Activated CD4-positive, CD25-positive, alpha-beta regulatory T cell (primary cell): ENCODE data around the gene KCNIP2.

ENCODE experiments used
- DNase-seq, 4 experiments: peaks; one replicate each; lab custom pipeline; 2025; lab: John Stamatoyannopoulos, UW

Gene KCNIP2

DNA sequence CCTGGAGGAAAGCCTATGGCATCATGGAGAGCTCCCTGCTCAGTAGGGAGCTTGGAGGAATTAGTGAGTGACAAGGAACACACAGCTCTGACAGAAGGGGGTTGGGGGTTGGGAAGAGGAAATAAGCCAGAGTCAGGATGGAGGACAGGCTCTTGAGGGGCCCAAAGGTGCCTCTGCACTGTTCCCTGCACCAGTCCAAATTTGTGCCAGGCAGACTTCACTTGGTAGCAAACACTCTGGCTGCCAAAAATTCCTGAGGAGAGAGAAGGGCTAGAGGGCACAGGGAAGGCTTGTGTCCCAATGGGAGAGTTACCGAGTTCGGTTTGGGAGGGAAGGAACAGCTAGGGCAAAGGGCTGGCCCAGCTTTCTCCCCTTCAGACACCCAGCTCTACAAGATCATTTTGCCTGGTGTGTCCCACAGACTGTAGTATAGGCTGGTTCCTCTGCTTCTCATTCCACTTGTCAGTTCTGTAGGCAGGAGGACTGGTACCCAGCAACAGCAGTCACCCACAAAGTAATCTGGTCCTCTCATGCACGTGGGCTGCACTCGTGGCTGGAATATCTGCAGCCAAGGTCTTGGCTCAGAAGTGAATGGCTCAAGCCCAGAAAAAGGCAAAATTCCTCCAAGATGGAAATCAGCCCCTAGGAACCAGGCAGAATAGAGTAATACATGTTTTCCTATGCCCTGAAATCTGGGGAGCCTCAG lies 8.0 kb upstream of the KCNIP2 start:
- no peak for DNase-seq

DNA sequence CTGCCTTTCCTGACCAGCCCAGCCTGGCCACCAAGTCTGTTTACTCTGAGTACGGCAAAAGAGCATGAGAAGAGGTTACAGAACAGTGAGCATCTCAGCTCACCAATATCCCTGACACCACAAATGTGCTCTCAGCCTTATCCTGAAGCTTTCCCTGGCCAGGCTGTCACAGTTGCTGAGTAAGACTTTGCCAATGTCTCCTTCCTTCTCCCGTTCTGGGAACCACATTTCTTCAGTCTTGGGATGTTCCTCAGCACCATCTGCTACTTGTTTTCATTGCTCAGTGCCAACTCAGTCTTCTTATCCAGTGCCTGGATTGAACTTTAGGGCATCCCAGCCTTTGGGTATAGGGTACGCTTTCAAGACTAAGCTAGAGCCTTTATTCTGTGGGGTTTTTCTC lies 7.1 kb upstream of the KCNIP2 start:
- DNase-seq: no peak

DNA sequence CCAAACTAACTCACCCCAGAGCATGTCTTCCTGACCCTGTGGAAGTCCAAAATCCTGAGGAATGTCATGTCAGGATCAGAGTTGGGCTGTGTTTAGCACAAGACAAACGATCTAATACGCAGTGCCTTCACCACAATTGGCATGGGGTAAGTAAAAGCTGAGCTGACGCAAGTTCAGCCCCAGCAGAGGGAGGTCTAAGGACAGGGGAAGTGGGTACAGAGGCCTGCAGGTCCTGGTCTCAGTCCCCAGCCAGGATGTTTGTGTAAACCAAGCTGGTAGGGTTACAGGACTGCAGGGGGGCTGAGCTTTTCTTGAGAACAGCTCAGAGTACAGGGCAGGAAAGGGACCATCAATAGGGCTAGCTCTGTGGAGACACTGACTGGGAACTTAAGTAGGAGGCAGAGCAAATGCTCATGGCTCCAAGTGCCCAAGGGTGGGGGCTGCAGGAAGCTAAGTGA lies 5.3 kb upstream of the KCNIP2 start:
- no peak for DNase-seq

DNA sequence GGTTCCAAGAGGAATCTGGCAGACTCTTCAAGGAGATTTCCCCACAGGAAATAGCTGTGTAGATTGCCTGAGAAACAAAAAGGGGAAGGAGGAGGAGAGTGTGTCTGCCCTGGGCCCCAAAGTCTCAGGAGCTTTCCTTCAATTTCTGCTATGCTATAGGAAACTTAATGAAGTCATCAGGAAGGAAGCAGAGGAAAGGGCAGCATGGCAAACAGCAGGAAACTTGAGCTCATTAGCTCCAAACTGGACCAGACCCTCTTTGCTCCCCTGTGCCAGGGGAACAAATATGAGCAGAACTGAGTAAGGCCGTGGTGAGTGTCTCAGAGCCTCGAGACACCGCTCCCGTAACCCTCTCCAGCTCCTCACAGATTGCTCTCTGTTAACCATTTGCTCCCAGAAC lies 4.8 kb upstream of the KCNIP2 start:
- no peak for DNase-seq

DNA sequence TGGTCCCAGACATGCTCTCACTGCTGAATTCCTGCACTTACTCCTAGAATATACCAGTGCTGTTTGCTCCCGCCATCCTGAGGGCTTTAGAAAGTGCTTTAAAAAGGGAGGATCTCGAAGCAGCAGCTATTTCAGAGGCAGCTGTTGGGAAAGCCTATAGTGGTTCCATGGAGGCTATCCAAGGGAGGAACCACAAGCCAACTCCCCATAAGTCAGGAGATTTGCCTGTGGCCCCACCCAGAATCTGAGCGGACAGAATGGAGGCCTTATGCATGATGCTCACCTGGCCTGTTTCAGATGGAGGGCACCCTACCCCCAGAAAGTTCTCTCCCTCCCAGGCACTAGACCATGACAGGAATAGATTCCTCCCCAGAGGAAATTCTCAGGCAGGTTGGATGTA lies 2.3 kb upstream of the KCNIP2 start:
- DNase-seq: no peak

DNA sequence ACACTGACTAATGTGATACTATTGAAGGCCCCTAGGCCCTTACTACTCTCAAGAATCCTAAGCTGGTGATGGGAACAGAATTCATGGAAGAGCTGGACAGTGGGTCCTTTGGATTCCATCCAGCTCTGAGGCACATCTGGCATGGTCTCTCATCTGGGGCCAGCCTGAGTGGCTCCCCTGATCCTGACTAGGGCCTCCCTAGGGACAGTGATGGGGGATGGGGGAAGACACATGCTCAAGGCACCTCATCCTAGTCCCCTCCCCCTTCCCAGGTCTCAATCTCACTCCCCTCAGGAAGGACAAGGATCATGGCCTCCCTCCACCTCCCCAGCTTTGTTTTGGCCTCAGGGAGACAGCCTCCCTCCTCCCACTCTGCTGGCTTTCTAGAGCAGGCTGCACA lies 1.8 kb downstream of the KCNIP2 start:
- DNase-seq: no peak

DNA sequence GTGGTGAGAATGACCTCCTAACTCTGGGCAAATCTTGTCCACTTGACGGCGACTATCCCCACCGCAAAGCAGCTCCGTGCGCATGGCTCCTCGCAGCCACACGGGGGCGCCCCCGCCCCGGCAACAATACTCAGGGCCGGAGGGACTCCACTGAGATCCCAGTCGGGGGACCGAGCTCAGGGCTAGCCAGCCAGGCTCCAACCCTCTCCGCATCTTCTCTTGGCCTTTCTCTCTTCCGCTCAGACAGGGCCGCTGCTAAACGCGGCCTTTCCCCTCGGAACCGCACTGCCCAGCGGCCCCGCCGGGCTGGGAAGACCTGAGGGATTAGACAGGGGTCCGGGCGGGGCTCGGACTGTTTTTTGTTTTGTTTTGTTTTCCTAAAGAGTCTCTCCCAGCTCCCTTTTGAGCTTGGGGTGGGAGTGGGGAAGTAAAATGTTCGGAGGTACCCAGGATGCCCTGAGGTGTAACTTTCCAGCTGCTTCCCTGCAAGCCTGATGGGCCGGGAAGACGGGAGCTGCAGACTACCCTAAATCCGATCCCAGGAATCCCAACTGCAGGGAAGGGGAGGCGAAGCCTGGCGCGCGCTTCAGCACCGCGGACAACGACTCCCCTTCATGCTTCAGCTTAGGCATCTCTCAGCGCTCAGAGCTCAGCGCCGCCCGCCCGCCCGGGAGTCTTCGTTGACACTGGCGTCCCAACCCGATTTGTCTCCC lies 2.7 kb downstream of the KCNIP2 start:
- peak; percentile 47 to 55 (median 50) for DNase-seq

DNA sequence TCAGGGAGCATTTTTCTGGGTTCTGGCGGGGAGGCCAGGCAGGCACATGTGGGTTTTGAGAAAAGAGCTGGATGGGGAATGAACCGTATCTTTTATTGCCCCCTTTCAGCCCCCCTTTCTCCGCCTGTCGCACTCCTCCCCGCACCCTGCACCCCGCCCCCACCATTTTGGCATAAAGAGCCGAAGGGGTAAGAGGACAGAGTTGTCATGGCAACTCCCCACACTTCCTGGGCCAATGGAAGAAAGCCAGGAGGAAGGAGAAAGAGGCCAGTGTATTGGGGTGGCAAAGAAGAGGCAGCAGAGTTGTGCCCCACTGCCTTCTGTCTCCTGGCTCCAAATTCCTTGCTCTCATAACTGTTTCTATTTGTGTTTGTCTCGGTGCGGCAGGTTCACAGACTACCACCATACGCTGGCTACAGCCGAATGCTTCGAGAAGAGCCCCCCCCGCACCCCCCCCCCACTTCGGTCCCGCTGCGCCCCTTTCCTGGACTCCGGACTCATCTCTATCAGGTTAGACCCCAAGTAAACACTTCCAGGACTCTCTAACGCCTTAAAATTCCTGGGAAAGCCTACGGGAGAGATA lies 3.4 kb downstream of the KCNIP2 start:
- DNase-seq: no peak

DNA sequence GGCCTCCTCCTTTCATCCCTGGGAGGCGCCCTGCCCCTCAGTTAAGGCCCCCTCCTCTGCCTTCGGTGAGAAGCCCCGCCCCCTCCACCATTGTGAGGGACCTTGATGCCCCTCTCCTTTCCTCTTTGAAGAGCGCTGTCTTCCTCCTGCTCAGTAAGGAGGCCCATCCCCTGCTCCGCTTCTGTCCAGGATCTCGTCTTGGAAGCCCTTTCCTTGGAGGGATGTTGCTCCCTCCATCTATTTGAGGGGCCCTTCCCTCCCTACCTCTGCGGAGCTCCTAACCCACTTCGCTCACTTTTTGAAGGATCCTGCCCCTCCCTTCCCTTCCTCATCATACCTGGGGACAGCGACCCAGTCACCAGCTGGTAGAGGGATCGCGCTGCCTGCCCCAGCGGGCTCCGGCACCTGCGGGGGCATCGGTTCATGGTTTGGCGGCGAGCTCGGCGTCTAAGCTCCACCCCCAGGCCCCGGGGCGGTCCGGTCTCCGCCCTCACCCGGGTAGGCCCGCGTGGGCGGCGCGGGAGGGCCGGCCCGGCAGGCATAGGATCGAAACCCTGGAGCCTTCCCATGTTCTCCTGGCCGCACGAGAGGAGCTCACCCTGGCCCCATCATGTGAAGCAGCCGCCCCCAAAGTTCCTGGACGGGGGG lies 4.1 kb downstream of the KCNIP2 start:
- peak; percentile 22 to 38 (median 26) for DNase-seq

DNA sequence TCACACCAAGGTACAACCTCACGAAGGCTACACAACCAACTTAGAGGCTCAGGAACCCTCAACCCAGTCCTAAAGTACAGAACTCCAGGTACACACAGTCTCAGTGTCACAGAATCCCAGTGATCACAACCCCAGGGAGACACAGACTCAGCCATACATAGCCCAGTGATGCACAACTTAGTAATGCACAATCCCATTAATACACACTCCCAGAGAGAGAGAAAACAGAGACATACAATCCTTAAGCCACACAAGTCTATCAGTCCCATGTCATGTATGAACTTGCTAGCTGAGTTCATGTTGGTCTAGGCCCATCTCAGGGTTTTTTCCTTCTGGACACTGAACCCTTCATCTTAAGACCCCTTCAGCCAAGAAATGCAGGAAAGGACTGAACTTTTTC lies 4.6 kb downstream of the KCNIP2 start:
- DNase-seq: no peak

DNA sequence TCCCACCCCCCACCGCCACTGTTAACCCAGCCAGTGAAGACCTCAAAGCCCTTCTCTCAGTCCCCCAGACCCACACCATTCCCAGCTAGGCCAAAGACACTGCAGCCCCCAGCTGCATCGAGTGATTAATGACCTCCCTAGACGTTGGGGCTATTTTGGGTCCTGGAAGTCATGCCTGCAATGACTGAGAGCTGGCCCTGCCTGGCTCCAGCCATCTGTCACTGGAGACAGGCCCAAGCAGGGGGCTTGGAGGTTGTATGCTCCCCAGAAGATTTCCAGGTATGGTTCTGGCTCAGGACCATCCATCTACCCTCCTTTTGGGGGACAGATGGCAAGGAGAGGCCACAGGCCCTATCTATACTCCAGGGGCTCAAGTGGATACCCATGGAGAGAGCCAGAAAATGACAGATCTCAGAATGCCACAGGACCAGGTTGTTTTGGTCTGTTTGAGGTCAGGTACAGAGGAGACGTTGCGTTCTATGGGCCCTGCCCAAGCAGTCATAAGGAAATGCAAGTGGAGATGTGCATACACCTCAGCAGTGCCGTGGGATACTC lies 5.1 kb downstream of the KCNIP2 start:
- DNase-seq: no peak

DNA sequence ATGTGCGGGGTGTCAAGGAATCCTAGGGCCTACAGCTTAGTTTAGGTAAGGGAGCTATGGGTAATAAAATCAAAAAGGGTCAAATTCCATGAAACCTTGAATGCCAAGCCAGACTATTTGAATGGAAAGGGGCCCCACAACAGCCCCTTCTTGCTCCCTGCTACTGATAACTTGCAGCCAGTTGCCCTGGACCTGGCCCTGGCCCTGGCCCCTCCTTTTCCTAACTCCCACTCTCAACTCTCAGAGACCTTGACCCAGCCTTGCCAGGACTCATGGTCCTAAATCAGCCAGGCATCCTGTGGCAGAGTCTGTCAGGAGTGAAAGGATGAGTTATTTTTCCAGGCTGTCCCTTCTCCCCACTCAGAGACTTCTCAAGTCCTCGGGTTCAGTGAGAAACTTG lies 5.9 kb downstream of the KCNIP2 start:
- DNase-seq: no peak

DNA sequence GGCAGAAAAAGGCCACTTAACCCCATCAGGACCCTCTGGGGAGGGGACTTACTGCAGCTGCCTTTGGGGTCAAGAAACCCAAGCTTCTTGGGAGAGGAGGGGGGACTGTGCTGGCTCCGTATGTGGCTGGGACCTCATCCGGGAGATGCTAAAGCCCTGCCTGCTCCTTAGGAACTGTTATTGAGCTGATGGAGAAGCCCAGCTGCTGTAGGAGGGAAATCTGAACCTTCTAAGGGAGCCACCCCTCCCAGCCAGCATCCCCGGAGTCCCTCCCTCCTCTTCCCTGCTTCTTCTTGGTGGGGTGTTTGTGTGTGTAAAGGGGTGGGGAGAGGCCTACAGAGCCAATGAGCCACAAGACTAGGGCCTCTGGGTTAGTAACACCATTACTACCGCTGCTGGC lies 8.2 kb downstream of the KCNIP2 start:
- no peak for DNase-seq

DNA sequence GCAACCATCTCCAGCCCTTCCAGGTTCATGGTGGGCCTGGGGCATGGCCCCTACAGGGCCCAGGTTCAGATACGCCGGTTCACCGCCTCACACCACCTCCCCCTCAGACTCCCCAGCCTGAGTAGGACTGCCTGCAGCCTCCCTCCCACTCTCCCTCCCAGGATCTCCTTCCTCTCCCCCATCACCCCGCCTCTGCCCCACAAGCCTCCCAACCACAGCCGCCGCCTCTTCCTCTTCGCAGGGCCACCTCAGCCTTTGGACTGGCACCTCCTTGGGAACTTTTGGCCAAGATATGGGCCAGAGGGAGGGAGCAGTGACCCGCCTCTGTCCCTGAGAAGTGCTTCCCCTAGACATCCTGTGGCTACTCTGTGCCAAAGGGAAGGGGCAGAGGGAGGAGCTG lies 9.3 kb downstream of the KCNIP2 start:
- no peak for DNase-seq

DNA sequence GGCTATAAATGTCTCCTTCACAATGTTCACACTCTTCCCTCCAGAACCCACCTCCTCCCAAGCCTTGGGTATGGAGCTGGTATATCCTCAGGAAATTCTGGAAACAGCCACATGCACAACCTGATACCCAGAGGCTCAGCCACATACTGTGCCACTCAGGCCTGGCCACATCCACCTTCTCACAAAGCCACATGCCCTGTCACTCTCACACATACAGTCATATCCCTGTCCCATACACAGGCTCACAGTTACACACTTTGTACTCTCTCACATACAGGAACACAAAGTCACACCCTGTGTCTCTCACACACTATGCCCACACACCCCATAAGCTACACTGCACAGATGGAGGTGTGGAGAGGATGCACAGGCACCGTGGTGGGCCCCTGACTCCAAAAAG lies 10.1 kb downstream of the KCNIP2 start:
- DNase-seq: no peak

DNA sequence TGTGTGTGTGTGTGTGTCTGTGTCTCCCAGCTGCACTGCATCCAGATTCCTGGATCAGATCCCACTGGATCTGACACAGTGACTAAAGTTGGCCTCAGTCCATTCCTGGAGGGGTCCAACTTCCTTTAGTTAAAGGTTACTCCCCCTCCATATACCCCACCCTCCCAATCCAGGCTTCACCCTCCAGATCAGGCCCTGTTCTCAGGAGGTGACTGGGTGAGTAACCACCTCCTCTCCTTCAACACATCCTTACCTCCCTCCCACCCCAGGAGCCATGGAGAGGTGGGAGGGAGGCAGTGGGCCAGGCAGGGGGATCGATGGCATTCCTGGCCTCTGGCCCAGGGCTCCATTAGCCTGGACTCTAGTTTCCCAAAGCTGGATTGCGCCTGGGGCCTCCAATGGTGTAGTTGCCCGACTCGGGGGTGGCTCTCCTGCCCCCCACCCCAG lies 11.3 kb downstream of the KCNIP2 start:
- DNase-seq: no peak

DNA sequence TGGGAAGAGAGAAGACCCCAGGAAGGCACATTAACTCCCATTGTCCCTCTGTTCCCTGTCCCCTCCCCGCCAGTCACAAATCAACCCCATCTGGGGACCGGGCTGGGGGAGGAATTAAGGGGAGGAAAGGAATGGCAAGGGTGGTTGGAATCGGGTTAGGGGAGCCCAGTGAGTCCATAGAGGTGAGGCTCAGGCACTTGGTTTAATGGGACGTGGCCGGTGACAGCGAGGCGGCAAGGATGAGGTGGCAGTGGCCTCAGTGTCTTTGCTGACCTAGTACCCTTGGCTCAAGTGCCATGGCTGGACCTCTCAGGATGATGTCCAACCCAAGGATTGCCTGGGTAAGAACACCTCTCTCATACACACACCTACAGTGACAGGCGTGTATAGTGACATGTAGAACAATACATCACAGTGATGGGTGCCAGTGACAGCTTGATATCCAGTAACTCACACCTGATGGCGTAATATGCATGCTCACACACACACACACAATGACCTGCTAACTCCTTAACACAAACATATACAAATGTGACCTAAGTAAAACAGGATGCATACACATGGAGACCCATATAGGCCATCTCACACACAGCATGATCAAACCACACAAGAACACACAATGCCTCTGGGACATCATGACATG lies 12.3 kb downstream of the KCNIP2 start:
- DNase-seq: no peak

DNA sequence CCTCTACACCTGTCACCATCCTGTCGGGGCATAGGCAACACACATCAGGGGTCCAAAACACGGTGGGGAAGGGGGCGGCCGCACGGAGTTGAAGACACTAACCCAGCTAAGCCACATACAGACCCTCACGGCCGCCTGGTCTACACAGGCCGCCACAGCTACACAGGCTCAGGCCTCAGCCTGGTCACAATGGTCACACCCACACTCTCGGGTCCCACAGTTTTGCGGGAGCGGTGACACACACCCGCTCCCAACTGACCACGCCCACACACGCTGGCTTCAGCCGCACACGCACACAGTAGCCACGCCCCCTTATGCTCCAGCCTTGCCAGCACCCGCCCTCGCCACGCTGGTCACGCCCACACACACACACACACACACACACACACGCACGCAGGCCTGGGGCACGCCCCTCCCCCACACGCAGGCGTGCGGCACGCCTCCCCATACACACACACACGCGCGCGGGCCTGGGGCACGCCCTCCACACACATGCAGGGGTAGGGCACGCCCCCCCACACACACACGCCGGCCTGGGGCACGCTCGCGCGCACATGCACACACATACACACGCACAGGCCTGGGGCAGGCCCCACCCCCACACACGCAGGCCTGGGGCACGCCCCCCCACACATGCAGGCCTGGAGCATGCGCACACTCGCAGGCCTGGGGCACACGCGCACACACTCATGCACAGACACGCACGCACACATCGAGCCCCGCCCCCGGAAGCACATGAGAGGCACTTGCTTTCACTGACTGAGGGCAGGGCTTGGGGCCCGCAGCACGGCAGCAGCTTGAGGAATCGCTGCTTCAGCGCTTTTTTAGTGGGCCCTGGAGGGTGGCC lies 13.1 kb downstream of the KCNIP2 start:
- peak; percentile 87 to 97 (median 90) for DNase-seq

DNA sequence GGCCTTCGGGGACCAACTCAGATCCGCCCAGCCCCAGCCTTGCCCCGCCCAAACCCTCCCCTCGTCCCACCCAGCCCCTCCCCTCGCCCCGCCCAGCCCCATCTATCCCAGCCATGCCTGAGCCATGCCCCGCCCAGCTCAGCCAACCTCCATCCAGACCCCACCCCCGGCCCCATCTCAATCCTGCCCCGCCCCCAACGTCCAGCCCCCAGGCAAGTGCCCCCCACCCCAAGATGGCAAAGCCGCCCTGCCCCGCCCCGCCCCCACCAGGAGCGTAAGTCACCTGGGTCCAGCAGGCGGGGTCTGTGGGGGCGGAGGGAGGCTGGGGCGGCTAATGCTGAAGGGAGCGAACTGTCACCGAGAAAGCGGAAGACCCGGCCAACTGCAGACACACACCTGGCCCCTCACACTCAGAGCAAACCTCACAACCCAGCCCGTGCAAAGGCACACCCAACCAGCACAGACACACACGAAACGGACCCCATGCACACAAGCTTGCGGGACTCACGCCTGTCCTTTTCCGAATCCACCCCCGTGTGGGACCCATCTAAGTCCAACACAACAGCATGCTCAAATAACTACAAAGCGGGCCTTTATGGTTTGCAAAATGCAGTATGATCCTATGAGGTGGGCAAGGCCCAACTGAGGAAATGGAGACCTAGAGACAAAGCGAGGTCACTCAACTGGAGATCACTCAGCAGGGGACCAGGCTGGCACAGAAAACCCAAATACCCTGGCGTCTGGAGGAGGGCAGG lies 13.9 kb downstream of the KCNIP2 start:
- DNase-seq: peak; percentile 26 to 55 (median 52)
